ENCODE data around the gene SF3A2.

Gene SF3A2

DNA sequence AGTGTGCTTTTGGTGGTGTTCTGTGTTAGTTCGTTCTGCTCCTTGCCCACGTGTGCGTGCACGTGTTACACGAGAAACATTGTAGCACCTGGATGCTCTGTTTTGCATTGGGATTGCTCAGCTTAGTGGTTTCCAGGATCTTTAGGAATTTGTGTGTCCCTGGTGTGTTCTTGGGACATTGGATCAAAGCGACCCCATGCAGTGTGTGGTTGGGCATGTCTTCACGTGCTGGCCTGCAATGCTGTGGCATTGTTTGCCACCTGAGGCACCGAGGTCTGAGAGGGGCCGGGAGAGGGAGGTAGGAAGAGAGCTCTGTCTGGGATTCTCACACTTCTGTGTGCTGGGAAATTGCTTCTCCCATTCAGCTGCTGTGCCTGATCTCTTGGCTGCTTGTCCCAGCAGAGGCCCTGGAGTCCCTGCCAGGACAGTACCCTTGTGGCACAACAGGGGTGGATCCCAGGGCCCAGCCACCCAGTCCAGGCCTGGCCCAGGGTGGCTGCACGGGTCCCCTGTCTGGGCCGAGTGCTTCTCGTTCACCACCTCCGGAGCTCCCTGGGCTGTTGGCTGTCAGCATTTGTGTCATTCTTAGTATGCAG is 11.8 kb upstream of the SF3A2 start:
- peaks cover 12% of the 10 kb centered on the region for H3K79me1 ChIP-seq (ENCODE audit: low read depth, low read length)
- H3K4me3 ChIP-seq (ENCODE audit: low read length in 2 of 2), result no peak overlapping the region
- H3K4ac ChIP-seq (ENCODE audit: low read length), result no peak overlapping the region
- no peak overlapping the region for H3K9ac ChIP-seq (ENCODE audit: low read depth, low read length, poor library complexity)
- H2BK120ac ChIP-seq (ENCODE audit: low read depth, low read length), result no peak overlapping the region
- H3K4me2 ChIP-seq (ENCODE audit: insufficient read depth, low read length, poor library complexity, severe bottlenecking), result no peak overlapping the region
- no peak overlapping the region for H2BK5ac ChIP-seq (ENCODE audit: low read length)
- no peaks in the 10 kb centered on the region for H3K4me1 ChIP-seq (ENCODE audit: control insufficient read depth in 2 of 2, insufficient read depth in 1 of 2, low read depth in 1 of 2, low read length in 2 of 2)
- H3K14ac ChIP-seq (ENCODE audit: low read length), result no peak overlapping the region
- no peaks in the 10 kb centered on the region for H3K27me3 ChIP-seq (ENCODE audit: control insufficient read depth in 3 of 3, insufficient read depth in 3 of 3, low read depth in 1 of 3, low read length in 3 of 3)
- no peaks in the 10 kb centered on the region for H3K9me3 ChIP-seq (replicated peaks in 1 of 2; ENCODE audit: control insufficient read depth in 2 of 2, insufficient read depth in 1 of 2, low read depth in 1 of 2, low read length in 2 of 2)
- no peak overlapping the region for H2BK15ac ChIP-seq (ENCODE audit: low read length)
- peaks cover 46 to 88% of the 10 kb centered on the region in 2 donors for H3K36me3 ChIP-seq (replicated peaks in 1 of 2; ENCODE audit: control insufficient read depth in 2 of 2, insufficient read depth in 2 of 2, low read length in 2 of 2)
- peak overlapping the region; percentile 28 for H3K18ac ChIP-seq (ENCODE audit: low read length)
- H4K8ac ChIP-seq (ENCODE audit: low read depth, low read length), result peak overlapping the region; percentile 43
- H3K27ac ChIP-seq (replicated peaks; ENCODE audit: low read length), result no peak overlapping the region
- no CpG with 5 or more reads among the region's 13 CpGs for WGBS, 2 donors (ENCODE audit: extremely low coverage in 2 of 2, insufficient read length in 2 of 2, insufficient replicate concordance in 1 of 2)
- no peak overlapping the region for H2BK12ac ChIP-seq (ENCODE audit: low read length)
- H3K23ac ChIP-seq (ENCODE audit: low read depth, low read length, poor library complexity), result no peak overlapping the region
- H2AK5ac ChIP-seq (ENCODE audit: low read depth, low read length), result no peak overlapping the region
- H4K91ac ChIP-seq (ENCODE audit: low read depth, low read length, poor library complexity), result no peak overlapping the region
- no peak for DNase-seq (ENCODE audit: low spot score)
- no peak overlapping the region for H2AFZ ChIP-seq (ENCODE audit: low read length)

DNA sequence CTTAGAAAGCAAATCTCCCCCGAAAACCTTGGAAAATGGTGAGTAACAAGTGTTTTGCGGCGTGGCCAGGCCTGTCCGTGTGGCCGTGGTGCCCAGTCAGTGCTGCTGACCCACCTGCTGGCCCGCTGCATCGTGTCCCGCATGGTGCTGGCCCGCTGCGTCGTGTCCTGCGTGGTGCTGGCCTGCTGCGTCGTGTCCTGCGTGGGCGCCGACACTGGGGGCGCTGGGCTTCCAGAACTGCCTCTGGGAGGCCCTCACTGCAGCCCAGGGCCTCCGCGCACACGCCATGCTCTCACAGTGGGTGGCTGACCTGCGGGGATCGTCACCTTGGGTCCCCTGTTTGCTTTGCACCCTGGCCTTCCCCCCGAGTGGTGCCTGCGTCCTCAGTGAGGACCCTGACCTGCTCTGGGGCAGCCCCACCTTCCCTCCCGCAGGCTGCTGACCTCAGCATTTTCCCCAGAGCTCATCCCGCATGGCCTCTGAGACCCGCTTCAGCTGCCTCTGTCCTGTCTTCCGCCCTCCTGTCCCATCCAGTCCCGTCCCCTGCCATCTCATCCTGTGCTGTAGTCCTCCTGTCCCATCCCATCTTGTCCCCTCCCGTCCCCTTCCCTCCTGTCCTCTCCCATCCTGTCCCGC is 11.1 kb upstream of the SF3A2 start:
- Histone ChIP-seq H4K8ac (ENCODE audit: low read depth, low read length) (peak overlapping the region; percentile 19), H2BK5ac (ENCODE audit: low read length) (no peak overlapping the region), H2AFZ (ENCODE audit: low read length) (no peak overlapping the region), H3K9ac (ENCODE audit: low read depth, low read length, poor library complexity) (peak overlapping the region; percentile 21), H3K4me2 (ENCODE audit: insufficient read depth, low read length, poor library complexity, severe bottlenecking) (peak overlapping the region; percentile 11), H3K36me3 (replicated peaks in 1 of 2; ENCODE audit: control insufficient read depth in 2 of 2, insufficient read depth in 2 of 2, low read length in 2 of 2) (peaks cover 43 to 88% of the 10 kb centered on the region in 2 donors), H3K9me3 (replicated peaks in 1 of 2; ENCODE audit: control insufficient read depth in 2 of 2, insufficient read depth in 1 of 2, low read depth in 1 of 2, low read length in 2 of 2) (no peaks in the 10 kb centered on the region), H3K18ac (ENCODE audit: low read length) (peak overlapping the region; percentile 11), H3K14ac (ENCODE audit: low read length) (no peak overlapping the region), H3K79me1 (ENCODE audit: low read depth, low read length) (peaks cover 8% of the 10 kb centered on the region), H4K91ac (ENCODE audit: low read depth, low read length, poor library complexity) (no peak overlapping the region), H3K4me3 (ENCODE audit: low read length in 2 of 2) (no peak overlapping the region), H3K27me3 (ENCODE audit: control insufficient read depth in 3 of 3, insufficient read depth in 3 of 3, low read depth in 1 of 3, low read length in 3 of 3) (no peaks in the 10 kb centered on the region), H3K27ac (replicated peaks; ENCODE audit: low read length) (no peak overlapping the region), H3K4me1 (ENCODE audit: control insufficient read depth in 2 of 2, insufficient read depth in 1 of 2, low read depth in 1 of 2, low read length in 2 of 2) (no peaks in the 10 kb centered on the region), H3K4ac (ENCODE audit: low read length) (no peak overlapping the region), H2AK5ac (ENCODE audit: low read depth, low read length) (no peak overlapping the region), H3K23ac (ENCODE audit: low read depth, low read length, poor library complexity) (no peak overlapping the region), H2BK12ac (ENCODE audit: low read length) (peak overlapping the region; percentile 22), H2BK120ac (ENCODE audit: low read depth, low read length) (no peak overlapping the region), H2BK15ac (ENCODE audit: low read length) (no peak overlapping the region)
- no CpG with 5 or more reads among the region's 32 CpGs for WGBS, 2 donors (ENCODE audit: extremely low coverage in 2 of 2, insufficient read length in 2 of 2, insufficient replicate concordance in 1 of 2)
- DNase-seq (ENCODE audit: low spot score), result no peak

- Histone ChIP-seq H3K4me2 (ENCODE audit: insufficient read depth, low read length, poor library complexity, severe bottlenecking) (no peak overlapping the region), H3K14ac (ENCODE audit: low read length) (no peak overlapping the region), H4K8ac (ENCODE audit: low read depth, low read length) (peak overlapping the region; percentile 19), H3K27ac (replicated peaks; ENCODE audit: low read length) (no peak overlapping the region), H2BK120ac (ENCODE audit: low read depth, low read length) (no peak overlapping the region), H3K4me3 (ENCODE audit: low read length in 2 of 2) (no peak overlapping the region), H3K23ac (ENCODE audit: low read depth, low read length, poor library complexity) (no peak overlapping the region), H2AK5ac (ENCODE audit: low read depth, low read length) (no peak overlapping the region), H2AFZ (ENCODE audit: low read length) (no peak overlapping the region), H2BK15ac (ENCODE audit: low read length) (no peak overlapping the region), H3K4ac (ENCODE audit: low read length) (no peak overlapping the region), H2BK5ac (ENCODE audit: low read length) (no peak overlapping the region), H2BK12ac (ENCODE audit: low read length) (no peak overlapping the region), H3K9me3 (replicated peaks in 1 of 2; ENCODE audit: control insufficient read depth in 2 of 2, insufficient read depth in 1 of 2, low read depth in 1 of 2, low read length in 2 of 2) (no peaks in the 10 kb centered on the region), H3K9ac (ENCODE audit: low read depth, low read length, poor library complexity) (peak overlapping the region; percentile 60), H3K18ac (ENCODE audit: low read length) (no peak overlapping the region), H3K79me1 (ENCODE audit: low read depth, low read length) (peaks cover 8% of the 10 kb centered on the region), H4K91ac (ENCODE audit: low read depth, low read length, poor library complexity) (no peak overlapping the region), H3K36me3 (replicated peaks in 1 of 2; ENCODE audit: control insufficient read depth in 2 of 2, insufficient read depth in 2 of 2, low read length in 2 of 2) (peaks cover 47 to 89% of the 10 kb centered on the region in 2 donors), H3K4me1 (ENCODE audit: control insufficient read depth in 2 of 2, insufficient read depth in 1 of 2, low read depth in 1 of 2, low read length in 2 of 2) (no peaks in the 10 kb centered on the region), H3K27me3 (ENCODE audit: control insufficient read depth in 3 of 3, insufficient read depth in 3 of 3, low read depth in 1 of 3, low read length in 3 of 3) (no peaks in the 10 kb centered on the region)
- DNase-seq (ENCODE audit: low spot score), result no peak
- no CpG with 5 or more reads among the region's 59 CpGs for WGBS, 2 donors (ENCODE audit: extremely low coverage in 2 of 2, insufficient read length in 2 of 2, insufficient replicate concordance in 1 of 2)
These were observed 10.4 kb upstream of the SF3A2 start for GRCh38 chr19:2226051-2226839.

GRCh38 chr19:2226840-2227360 is 9.7 kb upstream of the SF3A2 start:
- H3K4me2 ChIP-seq (ENCODE audit: insufficient read depth, low read length, poor library complexity, severe bottlenecking), result no peak overlapping the region
- DNase-seq (ENCODE audit: low spot score), result no peak
- no peaks in the 10 kb centered on the region for H3K27me3 ChIP-seq (ENCODE audit: control insufficient read depth in 3 of 3, insufficient read depth in 3 of 3, low read depth in 1 of 3, low read length in 3 of 3)
- no peak overlapping the region for H2BK120ac ChIP-seq (ENCODE audit: low read depth, low read length)
- no peak overlapping the region for H2BK5ac ChIP-seq (ENCODE audit: low read length)
- no peak overlapping the region for H3K18ac ChIP-seq (ENCODE audit: low read length)
- no peak overlapping the region for H2AK5ac ChIP-seq (ENCODE audit: low read depth, low read length)
- no CpG with 5 or more reads among the region's 53 CpGs for WGBS, 2 donors (ENCODE audit: extremely low coverage in 2 of 2, insufficient read length in 2 of 2, insufficient replicate concordance in 1 of 2)
- H3K36me3 ChIP-seq (replicated peaks in 1 of 2; ENCODE audit: control insufficient read depth in 2 of 2, insufficient read depth in 2 of 2, low read length in 2 of 2), result peaks cover 49 to 89% of the 10 kb centered on the region in 2 donors
- H2BK12ac ChIP-seq (ENCODE audit: low read length), result no peak overlapping the region
- no peak overlapping the region for H3K9ac ChIP-seq (ENCODE audit: low read depth, low read length, poor library complexity)
- no peak overlapping the region for H3K14ac ChIP-seq (ENCODE audit: low read length)
- H2AFZ ChIP-seq (ENCODE audit: low read length), result no peak overlapping the region
- peaks cover 8% of the 10 kb centered on the region for H3K79me1 ChIP-seq (ENCODE audit: low read depth, low read length)
- H3K4me1 ChIP-seq (ENCODE audit: control insufficient read depth in 2 of 2, insufficient read depth in 1 of 2, low read depth in 1 of 2, low read length in 2 of 2), result no peaks in the 10 kb centered on the region
- H3K23ac ChIP-seq (ENCODE audit: low read depth, low read length, poor library complexity), result no peak overlapping the region
- H2BK15ac ChIP-seq (ENCODE audit: low read length), result no peak overlapping the region
- H3K4ac ChIP-seq (ENCODE audit: low read length), result no peak overlapping the region
- H3K4me3 ChIP-seq (ENCODE audit: low read length in 2 of 2), result no peak overlapping the region
- H3K27ac ChIP-seq (replicated peaks; ENCODE audit: low read length), result no peak overlapping the region
- no peak overlapping the region for H4K8ac ChIP-seq (ENCODE audit: low read depth, low read length)
- no peaks in the 10 kb centered on the region for H3K9me3 ChIP-seq (replicated peaks in 1 of 2; ENCODE audit: control insufficient read depth in 2 of 2, insufficient read depth in 1 of 2, low read depth in 1 of 2, low read length in 2 of 2)
- no peak overlapping the region for H4K91ac ChIP-seq (ENCODE audit: low read depth, low read length, poor library complexity)
